Transverse colon (tissue), 4 donors: ENCODE results near the gene KIF2A. TPM values are rescaled to one million over a fixed set of nuclear protein-coding genes. Genes with fewer than 3 reads are reported as not detected.

Experiments used
- DNase-seq: peaks from one replicate; pipeline ENCODE4 v3.0.0-alpha.2; 2019
- H3K27ac ChIP-seq, 4 donors: fragments of 200-600 bp; sonication (generic); 2 replicates each; pipeline ENCODE4 v1.5.1; 2016 to 2018; ENCODE audit warnings: inconsistent platforms in 4 of 4
- H3K27me3 ChIP-seq: fragments of 200-600 bp; sonication (generic); 2 replicates; pipeline ENCODE4 v1.5.1; 2017; ENCODE audit warnings: inconsistent platforms
- H3K36me3 ChIP-seq, 4 donors: fragments of 200-600 bp; sonication (generic); 2 replicates each; pipeline ENCODE4 v1.5.1; 2017 to 2019; ENCODE audit warnings: inconsistent platforms in 4 of 4
- H3K4me1 ChIP-seq, 4 donors: fragments of 200-600 bp; sonication (generic); 2 replicates each; pipeline ENCODE4 v1.5.1; 2017 to 2020; ENCODE audit warnings: inconsistent platforms in 4 of 4
- H3K4me3 ChIP-seq, 4 donors: fragments of 200-600 bp; sonication (generic); 1 replicate in 1 of 4; 2 replicates in 3 of 4; pipeline versions ENCODE4 v1.5.1 to v1.6.1; 2017 to 2019; ENCODE audit warnings: inconsistent platforms in 4 of 4
- H3K9me3 ChIP-seq, 2 donors: fragments of 200-600 bp; sonication (generic); 2 replicates each; pipeline ENCODE4 v1.5.1; 2017 to 2019; ENCODE audit warnings: inconsistent platforms in 2 of 2
- CTCF ChIP-seq, 5 experiments: fragments of 200-600 bp in 3 of 5; fragments of 450-650 bp in 2 of 5; sonication (generic) in 3 of 5; IDR thresholded peaks; 1 replicate in 2 of 5; 2 replicates in 3 of 5; pipeline ENCODE4 v1.5.1; 2016 to 2017; ENCODE audit warnings: antibody characterized with exemption in 5 of 5, inconsistent platforms in 3 of 5, mild to moderate bottlenecking in 2 of 5, moderate library complexity in 1 of 5
- EP300 ChIP-seq: sonication (generic); formaldehyde crosslinking; IDR thresholded peaks from one replicate; pipeline ENCODE4 v1.6.1; 2017; ENCODE audit warnings: antibody characterized with exemption, low read depth
- POLR2A ChIP-seq: fragments of 450-650 bp; IDR thresholded peaks from one replicate; pipeline ENCODE4 v1.6.1; 2016; ENCODE audit warnings: antibody characterized with exemption, mild to moderate bottlenecking, moderate library complexity
- POLR2AphosphoS5 ChIP-seq, 3 donors: sonication (generic); formaldehyde crosslinking; IDR thresholded peaks; one replicate each; pipeline ENCODE4 v1.6.1; 2016; ENCODE audit warnings: antibody characterized with exemption in 3 of 3
- WGBS, 2 donors: methylation state at CpG; one replicate each; pipeline ENCODE4 v1.1.5; 2018; ENCODE audit warnings: low coverage in 1 of 2; 5-methylcytosine and 5-hydroxymethylcytosine counted together
- in situ Hi-C, 4 donors: fragments of 200-750 bp; cut with MboI; loops; one replicate each; pipeline versions ENCODE4 v1.15.0 to v1.15.1; 2017; ENCODE audit warnings: low sequenced_read_pairs in 3 of 4, low pct_ligation_motif_present in 1 of 4, low pct_unique_long_range_greater_than_20kb in 1 of 4
- intact Hi-C: fragments of 100-400 bp; cut with DNase I; formaldehyde crosslinking; loops from one replicate; pipeline ENCODE4 v1.15.1; 2023; ENCODE audit warnings: low total_unique reads
- total RNA-seq, 4 donors: library from RNA; depleted of rRNA; stranded (reverse); fragments of >200 nt; gene quantifications; one replicate each; pipeline ENCODE4 v1.1.0, GENCODE V29; 2016

The KIF2A gene
- total RNA-seq, 4 donors from 2014 or later, result 15.3 to 61.9 (median 32.7) TPM

DNA sequence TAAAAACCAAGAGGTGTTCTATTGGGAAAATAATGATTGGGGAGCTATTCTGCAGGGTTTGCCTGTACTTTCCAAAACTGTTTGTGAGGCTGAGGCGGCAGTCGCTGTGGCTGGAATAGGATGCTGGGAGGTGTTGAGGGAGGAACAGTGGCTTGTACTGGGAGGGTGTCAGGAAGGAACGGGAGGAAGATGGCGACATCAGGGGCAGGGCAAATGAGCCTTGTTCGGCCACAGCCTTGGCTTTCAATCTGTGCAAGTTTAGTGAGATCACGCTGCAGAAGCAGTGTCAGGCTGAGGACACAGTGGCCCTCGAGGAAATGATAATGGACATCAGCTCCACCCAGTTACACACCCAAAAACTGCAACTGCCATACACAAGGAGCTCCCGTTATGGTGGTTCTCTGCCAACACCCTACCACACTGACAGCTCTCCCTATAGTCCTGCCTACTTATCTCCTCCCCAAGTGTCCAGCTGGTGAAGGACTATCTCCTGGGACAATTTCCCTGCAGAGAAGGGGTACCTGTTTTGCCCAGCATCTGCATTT lies 27.3 kb downstream of the KIF2A start:
- H3K27me3 ChIP-seq, result no peaks in the 10 kb centered on the region
- no peaks in the 10 kb centered on the region for H3K4me1 ChIP-seq
- no peaks in the 10 kb centered on the region for H3K36me3 ChIP-seq
- in situ Hi-C loops (no loop called here), intact Hi-C loops (no loop called here)
- H3K9me3 ChIP-seq, result no peaks in the 10 kb centered on the region
- 84 to 100% methylated on average over 2 to 8 of the region's 8 CpGs for WGBS, 2 donors
- no peak overlapping the region for H3K27ac ChIP-seq
- TF ChIP-seq POLR2AphosphoS5 (IDR thresholded peaks at IDR 0.05), result no peak
- no peak for TF ChIP-seq CTCF (IDR thresholded peaks at IDR 0.05)
- no peak for TF ChIP-seq POLR2A
- no peak for TF ChIP-seq EP300
- no peak overlapping the region for H3K4me3 ChIP-seq
- DNase-seq, result no peak

GRCh38 chr5:62334082-62334481 lies 28.1 kb downstream of the KIF2A start:
- H3K36me3 ChIP-seq, result no peaks in the 10 kb centered on the region
- TF ChIP-seq CTCF (IDR thresholded peaks at IDR 0.05) (no peak), POLR2AphosphoS5 (IDR thresholded peaks at IDR 0.05) (no peak), EP300 (no peak), POLR2A (no peak)
- in situ Hi-C loops (no loop called here), intact Hi-C loops (no loop called here)
- DNase-seq, result no peak
- no peaks in the 10 kb centered on the region for H3K9me3 ChIP-seq
- no peaks in the 10 kb centered on the region for H3K27me3 ChIP-seq
- no peaks in the 10 kb centered on the region for H3K4me1 ChIP-seq
- no peak overlapping the region for H3K27ac ChIP-seq
- H3K4me3 ChIP-seq, result no peak overlapping the region
- 100% methylated on average over 2 of the region's 2 CpGs; no CpG with 5 or more reads in 1 of the 2 donors for WGBS, 2 donors

GRCh38 chr5:62340392-62340791 lies 34.4 kb downstream of the KIF2A start:
- Histone ChIP-seq H3K36me3 (no peaks in the 10 kb centered on the region), H3K27me3 (no peaks in the 10 kb centered on the region), H3K4me3 (no peak overlapping the region), H3K27ac (no peak overlapping the region), H3K4me1 (no peaks in the 10 kb centered on the region), H3K9me3 (no peaks in the 10 kb centered on the region)
- intact Hi-C loops (no loop called here), in situ Hi-C loops (no loop called here)
- DNase-seq, result no peak
- TF ChIP-seq POLR2AphosphoS5 (IDR thresholded peaks at IDR 0.05), result no peak
- peak in 3 of 5 experiments; percentile 20 to 22 (median 21) for TF ChIP-seq CTCF (IDR thresholded peaks at IDR 0.05)
- 17 to 61% methylated on average over 1 of the region's 1 CpG for WGBS, 2 donors

- no peak for DNase-seq
- TF ChIP-seq EP300, result no peak
- TF ChIP-seq POLR2AphosphoS5 (IDR thresholded peaks at IDR 0.05), result no peak
- no peak for TF ChIP-seq POLR2A
- TF ChIP-seq CTCF (IDR thresholded peaks at IDR 0.05), result no peak
- H3K36me3 ChIP-seq, result no peaks in the 10 kb centered on the region
- no peaks in the 10 kb centered on the region for H3K9me3 ChIP-seq
- in situ Hi-C loops, result no loop called here
- no peak overlapping the region for H3K4me3 ChIP-seq
- H3K27ac ChIP-seq, result no peak overlapping the region
- no peaks in the 10 kb centered on the region for H3K27me3 ChIP-seq
- intact Hi-C loops, result no loop called here
- H3K4me1 ChIP-seq, result no peaks in the 10 kb centered on the region
- 95 to 100% methylated on average over 1 to 2 of the region's 2 CpGs for WGBS, 2 donors
These were observed 35.0 kb downstream of the KIF2A start for GRCh38 chr5:62340979-62341378.
